OCI-LY1 (cell line): Measurements from ENCODE around the gene ZBTB42.
A peak's percentile ranks its signal among the peaks of the same experiment; 100 is the strongest.
"Not testable (repeated sequence)": the region's sequence is repeated elsewhere in the genome, so short reads cannot be mapped to it uniquely, and the experiment has no call there.

Experiments
- H2AFZ ChIP-seq: fragments of 200-600 bp; sonication (generic), shearing (Covaris generic); 2 replicates; pipeline ENCODE4 v1.6.0; 2014; ENCODE audit warnings: antibody characterized with exemption, mild to moderate bottlenecking, low read length
- H3F3A ChIP-seq: fragments of 200-600 bp; sonication (generic), shearing (Covaris generic); 2 replicates; pipeline ENCODE4 v1.6.0; 2014; ENCODE audit warnings: mild to moderate bottlenecking, antibody characterized with exemption, low read length, moderate library complexity; ENCODE audit not compliant: insufficient read depth
- H3K27ac ChIP-seq: fragments of 200-600 bp; sonication (generic); 2 replicates; pipeline ENCODE4 v1.5.1; 2014; ENCODE audit warnings: low read length, mixed run types, mild to moderate bottlenecking, low read depth; ENCODE audit not compliant: poor library complexity, severe bottlenecking
- H3K27me3 ChIP-seq: fragments of 200-600 bp; sonication (generic); 2 replicates; pipeline ENCODE4 v1.6.0; 2014; ENCODE audit warnings: antibody characterized with exemption, mild to moderate bottlenecking, low read length, moderate library complexity; ENCODE audit not compliant: insufficient read depth
- H3K36me3 ChIP-seq: fragments of 200-600 bp; sonication (generic); 2 replicates; pipeline ENCODE4 v1.6.1; 2014; ENCODE audit warnings: mild to moderate bottlenecking, antibody characterized with exemption, low read length, moderate library complexity, mixed read lengths; ENCODE audit not compliant: insufficient read depth
- H3K4me1 ChIP-seq: fragments of 200-600 bp; sonication (generic); 2 replicates; pipeline ENCODE4 v1.5.1; 2014; ENCODE audit warnings: mild to moderate bottlenecking, low read length, moderate library complexity; ENCODE audit not compliant: insufficient read depth, severe bottlenecking
- H3K4me2 ChIP-seq: fragments of 200-600 bp; sonication (generic), shearing (Covaris generic); 2 replicates; pipeline ENCODE4 v1.6.1; 2014; ENCODE audit warnings: low read length
- H3K4me3 ChIP-seq: fragments of 200-600 bp; sonication (generic); 2 replicates; pipeline ENCODE4 v1.5.1; 2014; ENCODE audit warnings: low read length, low read depth, mild to moderate bottlenecking, mixed read lengths; ENCODE audit not compliant: poor library complexity, severe bottlenecking
- H3K79me2 ChIP-seq: fragments of 200-600 bp; shearing (Covaris generic); 2 replicates; pipeline ENCODE4 v1.6.1; 2016; ENCODE audit warnings: mixed run types, low read length, mixed read lengths; ENCODE audit not compliant: insufficient read depth
- H3K9ac ChIP-seq: fragments of 200-600 bp; sonication (generic), shearing (Covaris generic); 2 replicates; pipeline ENCODE4 v1.6.1; 2014; ENCODE audit warnings: mild to moderate bottlenecking, low read length, mixed read lengths
- H3K9me2 ChIP-seq: fragments of 200-600 bp; sonication (generic), shearing (Covaris generic); 2 replicates; pipeline ENCODE4 v1.6.1; 2014; ENCODE audit warnings: low read depth, mild to moderate bottlenecking, low read length, mixed read lengths
- H3K9me3 ChIP-seq: fragments of 200-600 bp; shearing (Covaris generic); 2 replicates; pipeline ENCODE4 v1.6.1; 2014; ENCODE audit warnings: low read length, mixed read lengths
- H4K20me1 ChIP-seq: fragments of 200-600 bp; sonication (generic), shearing (Covaris generic); 2 replicates; pipeline ENCODE4 v1.6.0; 2016; ENCODE audit warnings: mild to moderate bottlenecking, low read length; ENCODE audit not compliant: insufficient read depth
- CTCF ChIP-seq: fragments of 200-600 bp; sonication (generic), shearing (Covaris generic); IDR thresholded peaks from 2 replicates; pipeline ENCODE4 v1.5.1; 2017; ENCODE audit warnings: mild to moderate bottlenecking, antibody characterized with exemption, low read length, moderate library complexity, mixed read lengths
- EZH2 ChIP-seq: fragments of 200-600 bp; sonication (generic), shearing (Covaris generic); IDR thresholded peaks from 2 replicates; pipeline ENCODE4 v1.8.0; 2017; ENCODE audit warnings: borderline replicate concordance, mixed run types, mild to moderate bottlenecking, antibody characterized with exemption, low read length, moderate library complexity, mixed read lengths

The ZBTB42 gene

GRCh38 chr14:104810316-104810715 is 9.4 kb downstream of the ZBTB42 start:
- no peak overlapping the region for H3K27ac ChIP-seq
- H3K9me3 ChIP-seq: no peaks in the 10 kb centered on the region
- no peak overlapping the region for H2AFZ ChIP-seq
- H3K79me2 ChIP-seq: no peaks in the 10 kb centered on the region
- H3K4me3 ChIP-seq: no peak overlapping the region
- no peaks in the 10 kb centered on the region for H4K20me1 ChIP-seq
- no peak overlapping the region for H3K9ac ChIP-seq
- no peaks in the 10 kb centered on the region for H3F3A ChIP-seq
- H3K36me3 ChIP-seq: 0 out of 2 replicates have a peak, but pooled peaks cover 4% of the 10 kb centered on the region
- no peaks in the 10 kb centered on the region for H3K27me3 ChIP-seq
- H3K4me1 ChIP-seq: peaks cover 10% of the 10 kb centered on the region
- H3K4me2 ChIP-seq: no peak overlapping the region
- no peak for TF ChIP-seq EZH2
- no peak for TF ChIP-seq CTCF
- H3K9me2 ChIP-seq: no peaks in the 10 kb centered on the region

- no peaks in the 10 kb centered on the region for H3K79me2 ChIP-seq
- H3K9me3 ChIP-seq: 0 out of 2 replicates have a peak, but pooled peaks cover 2% of the 10 kb centered on the region
- H3K9ac ChIP-seq: no peak overlapping the region
- no peak overlapping the region for H3K27ac ChIP-seq
- no peak overlapping the region for H3K4me3 ChIP-seq
- H3K27me3 ChIP-seq: no peaks in the 10 kb centered on the region
- peaks cover 21% of the 10 kb centered on the region for H3K4me1 ChIP-seq
- no peak overlapping the region for H2AFZ ChIP-seq
- H3K9me2 ChIP-seq: no peaks in the 10 kb centered on the region
- no peak overlapping the region for H3K4me2 ChIP-seq
- no peaks in the 10 kb centered on the region for H3F3A ChIP-seq
- TF ChIP-seq EZH2: no peak
- no peak for TF ChIP-seq CTCF
- H3K36me3 ChIP-seq: peaks cover 15% of the 10 kb centered on the region; the same call in 1 of the 2 replicates
- H4K20me1 ChIP-seq: no peaks in the 10 kb centered on the region
Observed at GRCh38 chr14:104813286-104813685, 12.4 kb downstream of the ZBTB42 start.

- H3K27ac ChIP-seq, H3K79me2 ChIP-seq, H3K9me3 ChIP-seq, H3F3A ChIP-seq, H4K20me1 ChIP-seq, H3K27me3 ChIP-seq, H3K9me2 ChIP-seq, H2AFZ ChIP-seq: not testable (repeated sequence)
- peaks cover 20% of the 10 kb centered on the region; the same call in 1 of the 2 replicates for H3K36me3 ChIP-seq
- H3K9ac ChIP-seq: peak overlapping the region; percentile 86; the same call in 1 of the 2 replicates
- H3K4me2 ChIP-seq: peak overlapping the region; percentile 92
- peaks cover 21% of the 10 kb centered on the region for H3K4me1 ChIP-seq
- H3K4me3 ChIP-seq: peak overlapping the region; percentile 89
Observed at GRCh38 chr14:104814701-104815100, 13.8 kb downstream of the ZBTB42 start.

- Histone ChIP-seq H3K79me2 (no peaks in the 10 kb centered on the region), H3K9me3 (0 out of 2 replicates have a peak, but pooled peaks cover 2% of the 10 kb centered on the region), H2AFZ (no peak overlapping the region)
Observed at GRCh38 chr14:104816616-104816884, 15.6 kb downstream of the ZBTB42 start.

More at GRCh38 chr14:104816616-104816884, 15.6 kb downstream of the ZBTB42 start:
- Histone ChIP-seq H3K4me3 (peak overlapping the region; percentile 89), H3K9ac (peak overlapping the region; percentile 86), H3K27ac (no peak overlapping the region), H3K27me3 (peaks cover 4% of the 10 kb centered on the region; the same call in 1 of the 2 replicates), H3K9me2 (no peaks in the 10 kb centered on the region), H3K36me3 (peaks cover 16% of the 10 kb centered on the region; the same call in 1 of the 2 replicates), H3K4me1 (peaks cover 21% of the 10 kb centered on the region), H3F3A (no peaks in the 10 kb centered on the region), H4K20me1 (no peaks in the 10 kb centered on the region), H3K4me2 (peak overlapping the region; percentile 92)
- TF ChIP-seq EZH2 (no peak), CTCF (no peak)
